Keratinocyte (primary cell): ENCODE results near the gene ADD2.

Experiments
- EZH2 ChIP-seq: IDR thresholded peaks from one replicate; pipeline ENCODE4 v1.6.1; 2012; ENCODE audit warnings: inconsistent platforms, mild to moderate bottlenecking, low read length, moderate library complexity
- TF ChIP-seq, protein P1 (sequence below), 3 experiments: IDR thresholded peaks in 1 of 3; conservative IDR thresholded peaks in 1 of 3; optimal IDR thresholded peaks in 1 of 3; 2 replicates in 2 of 3; 3 replicates in 1 of 3; pipeline versions ENCODE3 to v1.5.1; 2011; ENCODE audit warnings: low read length in 3 of 3, mild to moderate bottlenecking in 3 of 3, moderate library complexity in 2 of 3, control low read depth in 1 of 3, inconsistent platforms in 1 of 3; ENCODE audit not compliant: insufficient read depth in 2 of 3; ENCODE audit errors: extremely low read depth in 1 of 3

GRCh38 chr2:70719231-70719630 is 48.8 kb downstream of the ADD2 start:
- TF ChIP-seq, protein P1, sequence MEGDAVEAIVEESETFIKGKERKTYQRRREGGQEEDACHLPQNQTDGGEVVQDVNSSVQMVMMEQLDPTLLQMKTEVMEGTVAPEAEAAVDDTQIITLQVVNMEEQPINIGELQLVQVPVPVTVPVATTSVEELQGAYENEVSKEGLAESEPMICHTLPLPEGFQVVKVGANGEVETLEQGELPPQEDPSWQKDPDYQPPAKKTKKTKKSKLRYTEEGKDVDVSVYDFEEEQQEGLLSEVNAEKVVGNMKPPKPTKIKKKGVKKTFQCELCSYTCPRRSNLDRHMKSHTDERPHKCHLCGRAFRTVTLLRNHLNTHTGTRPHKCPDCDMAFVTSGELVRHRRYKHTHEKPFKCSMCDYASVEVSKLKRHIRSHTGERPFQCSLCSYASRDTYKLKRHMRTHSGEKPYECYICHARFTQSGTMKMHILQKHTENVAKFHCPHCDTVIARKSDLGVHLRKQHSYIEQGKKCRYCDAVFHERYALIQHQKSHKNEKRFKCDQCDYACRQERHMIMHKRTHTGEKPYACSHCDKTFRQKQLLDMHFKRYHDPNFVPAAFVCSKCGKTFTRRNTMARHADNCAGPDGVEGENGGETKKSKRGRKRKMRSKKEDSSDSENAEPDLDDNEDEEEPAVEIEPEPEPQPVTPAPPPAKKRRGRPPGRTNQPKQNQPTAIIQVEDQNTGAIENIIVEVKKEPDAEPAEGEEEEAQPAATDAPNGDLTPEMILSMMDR (optimal IDR thresholded peaks at IDR 0.05 in 1 of 3, IDR thresholded peaks at IDR 0.05 in 1 of 3, conservative IDR thresholded peaks at IDR 0.05 in 1 of 3; ENCODE audit: extremely low read depth in 1 of 3, insufficient read depth in 2 of 3, low read length in 3 of 3): no peak
- TF ChIP-seq EZH2: no peak
